Esophagus muscularis mucosa (tissue), 4 donors: Measurements from ENCODE around the gene MPP1. TPM values are rescaled to one million over a fixed set of nuclear protein-coding genes. Genes with fewer than 3 reads are reported as not detected.
"Not testable (repeated sequence)": the region's sequence is repeated elsewhere in the genome, so short reads cannot be mapped to it uniquely, and the experiment has no call there.

Experiments used
- DNase-seq: peaks from one replicate; pipeline ENCODE4 v3.0.0-alpha.2; 2017; ENCODE audit errors: extremely low spot score
- H3K27ac ChIP-seq, 4 donors: fragments of 200-600 bp; sonication (generic); replicated peaks in 1 of 4; 1 replicate in 3 of 4; 2 replicates in 1 of 4; pipeline ENCODE4 v1.5.1; 2016 to 2019; ENCODE audit warnings: mild to moderate bottlenecking in 1 of 4
- H3K27me3 ChIP-seq, 4 donors: fragments of 200-600 bp; sonication (generic); one replicate each; pipeline versions ENCODE4 v1.5.1 to v1.6.0; 2016 to 2019
- H3K36me3 ChIP-seq, 4 donors: fragments of 200-600 bp; sonication (generic); one replicate each; pipeline ENCODE4 v1.5.1; 2016 to 2019
- H3K4me1 ChIP-seq, 4 donors: fragments of 200-600 bp; sonication (generic); one replicate each; pipeline ENCODE4 v1.5.1; 2016 to 2019
- H3K4me3 ChIP-seq, 4 donors: fragments of 200-600 bp; sonication (generic); 1 replicate in 2 of 4; 2 replicates in 2 of 4; pipeline ENCODE4 v1.5.1; 2016 to 2019; ENCODE audit warnings: mild to moderate bottlenecking in 4 of 4, moderate library complexity in 1 of 4
- H3K9me3 ChIP-seq, 4 donors: fragments of 200-600 bp; sonication (generic); 1 replicate in 3 of 4; 2 replicates in 1 of 4; pipeline ENCODE4 v1.5.1; 2016 to 2019
- CTCF ChIP-seq, 3 experiments: fragments of 200-600 bp in 2 of 3; fragments of 450-650 bp in 1 of 3; sonication (generic) in 2 of 3; IDR thresholded peaks; one replicate each; pipeline ENCODE4 v1.5.1; 2017 to 2019; ENCODE audit warnings: antibody characterized with exemption in 3 of 3, mild to moderate bottlenecking in 2 of 3, moderate library complexity in 1 of 3
- EP300 ChIP-seq: sonication (generic); formaldehyde crosslinking; IDR thresholded peaks from one replicate; pipeline ENCODE4 v1.6.1; 2017; ENCODE audit warnings: antibody characterized with exemption
- POLR2A ChIP-seq: fragments of 450-650 bp; IDR thresholded peaks from one replicate; pipeline ENCODE4 v1.6.1; 2017; ENCODE audit warnings: antibody characterized with exemption, moderate library complexity, mild to moderate bottlenecking, low read depth
- POLR2AphosphoS5 ChIP-seq, 2 donors: sonication (generic); formaldehyde crosslinking; IDR thresholded peaks; one replicate each; pipeline ENCODE4 v1.6.1; 2017; ENCODE audit warnings: antibody characterized with exemption in 2 of 2
- WGBS: methylation state at CpG from one replicate; pipeline ENCODE4 v1.1.5; 2018; 5-methylcytosine and 5-hydroxymethylcytosine counted together
- intact Hi-C: fragments of 100-400 bp; cut with DNase I; formaldehyde crosslinking; loops from one replicate; pipeline ENCODE4 v1.15.1; 2023
- total RNA-seq, 4 donors: library from RNA; depleted of rRNA; stranded (reverse); fragments of >200 nt; gene quantifications; one replicate each; pipeline versions ENCODE4 v1.1.0 to v1.2.1, GENCODE V29; 2016

The MPP1 gene
- total RNA-seq, 4 donors from 2014 or later, result 28.2 to 46.9 (median 33.3) TPM

- H3K4me1 ChIP-seq, result no peaks in the 10 kb centered on the region
- TF ChIP-seq EP300 (no peak), POLR2A (no peak), CTCF (IDR thresholded peaks at IDR 0.05) (no peak)
- no peak overlapping the region for H3K27ac ChIP-seq
- H3K4me3 ChIP-seq, result no peak overlapping the region
- H3K36me3 ChIP-seq, result no peaks in the 10 kb centered on the region
- intact Hi-C loops, result no loop called here
- no peak for DNase-seq
- WGBS, result 53% methylated on average over 4 of the region's 4 CpGs
- no peaks in the 10 kb centered on the region for H3K27me3 ChIP-seq
- no peaks in the 10 kb centered on the region for H3K9me3 ChIP-seq
Observed at GRCh38 chrX:154827194-154828015, 22.1 kb upstream of the MPP1 start.

DNA sequence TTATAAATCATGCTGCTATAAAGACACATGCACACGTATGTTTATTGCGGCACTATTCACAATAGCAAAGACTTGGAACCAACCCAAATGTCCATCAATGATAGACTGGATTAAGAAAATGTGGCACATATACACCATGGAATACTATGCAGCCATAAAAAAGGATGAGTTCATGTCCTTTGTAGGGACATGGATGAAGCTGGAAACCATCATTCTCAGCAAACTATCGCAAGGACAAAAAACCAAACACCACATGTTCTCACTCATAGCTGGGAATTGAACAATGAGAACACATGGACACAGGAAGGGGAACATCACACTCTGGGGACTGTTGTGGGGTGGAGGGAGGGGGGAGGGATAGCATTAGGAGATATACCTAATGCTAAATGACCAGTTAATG is 20.3 kb upstream of the MPP1 start:
- intact Hi-C loops, H3K27me3 ChIP-seq, H3K4me3 ChIP-seq, H3K27ac ChIP-seq, DNase-seq, H3K36me3 ChIP-seq, H3K4me1 ChIP-seq, H3K9me3 ChIP-seq: not testable (repeated sequence)
- no CpG with 5 or more reads among the region's 3 CpGs for WGBS

DNA sequence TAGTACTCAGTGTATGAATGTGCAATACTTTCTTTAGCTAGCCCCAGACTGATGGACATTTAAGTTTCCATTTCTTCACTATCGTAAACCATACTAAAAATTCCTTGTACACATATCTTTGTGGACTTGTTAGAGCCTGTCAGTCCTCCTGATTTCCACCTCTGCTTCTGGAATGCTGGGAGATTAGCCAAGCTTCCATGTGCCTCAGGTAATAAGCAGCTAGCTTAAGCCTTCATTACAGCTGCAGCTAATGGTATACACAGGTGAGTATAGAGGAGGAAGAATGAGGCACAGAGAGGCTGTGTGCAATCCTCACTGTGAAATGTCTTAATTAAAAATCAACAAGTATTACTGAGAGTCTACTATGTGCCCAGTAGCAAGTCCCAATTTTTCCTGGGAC is 19.4 kb upstream of the MPP1 start:
- Histone ChIP-seq H3K4me3 (no peak overlapping the region), H3K27ac (no peak overlapping the region), H3K27me3 (no peaks in the 10 kb centered on the region), H3K36me3 (no peaks in the 10 kb centered on the region), H3K4me1 (no peaks in the 10 kb centered on the region), H3K9me3 (no peaks in the 10 kb centered on the region)
- 79% methylated on average over 1 of the region's 1 CpG for WGBS
- intact Hi-C loops, result no loop called here
- no peak for TF ChIP-seq POLR2A
- no peak for DNase-seq

DNA sequence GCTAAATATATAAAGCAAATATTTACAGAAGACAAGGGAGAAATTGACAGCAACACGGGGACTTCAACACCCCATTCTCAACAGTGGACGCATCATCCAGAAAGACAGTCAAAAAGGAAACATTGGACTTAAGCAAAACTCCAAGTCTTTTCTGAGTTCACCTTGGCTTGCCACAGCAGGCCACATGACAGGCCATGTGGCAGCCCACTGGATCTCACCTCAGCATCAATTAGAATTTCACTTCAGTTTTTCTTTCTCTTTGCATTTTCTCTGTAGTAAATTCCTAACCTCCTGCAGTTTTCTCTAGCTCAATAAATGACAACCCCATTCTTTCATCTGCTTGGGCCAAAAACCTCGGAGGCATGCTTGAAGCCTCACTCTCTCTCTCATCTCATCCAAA is 16.7 kb upstream of the MPP1 start:
- WGBS, result 66% methylated on average over 3 of the region's 3 CpGs
- Histone ChIP-seq H3K27ac (no peak overlapping the region), H3K4me3 (no peak overlapping the region), H3K9me3 (no peaks in the 10 kb centered on the region), H3K36me3 (no peaks in the 10 kb centered on the region), H3K27me3 (no peaks in the 10 kb centered on the region), H3K4me1 (no peaks in the 10 kb centered on the region)
- DNase-seq, result no peak
- TF ChIP-seq POLR2AphosphoS5 (IDR thresholded peaks at IDR 0.05), result no peak
- TF ChIP-seq POLR2A, result no peak
- TF ChIP-seq EP300, result no peak
- TF ChIP-seq CTCF (IDR thresholded peaks at IDR 0.05), result no peak
- intact Hi-C loops, result no loop called here

GRCh38 chrX:154821523-154821922 is 16.2 kb upstream of the MPP1 start:
- no peaks in the 10 kb centered on the region for H3K36me3 ChIP-seq
- TF ChIP-seq POLR2A, result no peak
- TF ChIP-seq EP300, result no peak
- no peak for TF ChIP-seq POLR2AphosphoS5 (IDR thresholded peaks at IDR 0.05)
- no peak for TF ChIP-seq CTCF (IDR thresholded peaks at IDR 0.05)
- H3K4me1 ChIP-seq, result no peaks in the 10 kb centered on the region
- H3K27ac ChIP-seq, result no peak overlapping the region
- intact Hi-C loops, result no loop called here
- no peaks in the 10 kb centered on the region for H3K9me3 ChIP-seq
- no peak overlapping the region for H3K4me3 ChIP-seq
- DNase-seq, result no peak
- no peaks in the 10 kb centered on the region for H3K27me3 ChIP-seq

GRCh38 chrX:154819771-154820341 is 14.6 kb upstream of the MPP1 start:
- H3K4me3 ChIP-seq, result no peak overlapping the region
- intact Hi-C loops, result no loop called here
- H3K27ac ChIP-seq, result no peak overlapping the region
- no peaks in the 10 kb centered on the region for H3K36me3 ChIP-seq
- no peaks in the 10 kb centered on the region for H3K4me1 ChIP-seq
- no peak for DNase-seq
- WGBS, result 68% methylated on average over 7 of the region's 7 CpGs
- no peaks in the 10 kb centered on the region for H3K9me3 ChIP-seq
- no peaks in the 10 kb centered on the region for H3K27me3 ChIP-seq
- TF ChIP-seq CTCF (IDR thresholded peaks at IDR 0.05) (no peak), POLR2AphosphoS5 (IDR thresholded peaks at IDR 0.05) (no peak), EP300 (no peak), POLR2A (no peak)
